Liver (tissue), 9 donors: Measurements from ENCODE around the gene DHDDS. TPM values are rescaled to one million over a fixed set of nuclear protein-coding genes. Genes with fewer than 3 reads are reported as not detected.

Source experiments
- DNase-seq: peaks from one replicate; pipeline ENCODE4 v3.0.0-alpha.2; 2017; ENCODE audit warnings: low spot score
- H3K27ac ChIP-seq, 2 donors: one replicate each; pipeline ENCODE4 v1.7.0; 2013; ENCODE audit warnings: inconsistent platforms in 2 of 2, low read length in 2 of 2, control low read depth in 1 of 2, low read depth in 1 of 2, mild to moderate bottlenecking in 1 of 2
- H3K27me3 ChIP-seq, 4 donors: one replicate each; pipeline versions ENCODE4 v1.6.1 to v1.7.0; 2013; ENCODE audit warnings: low read length in 3 of 4, inconsistent platforms in 1 of 4, mild to moderate bottlenecking in 1 of 4, moderate library complexity in 1 of 4; ENCODE audit not compliant: control insufficient read depth in 4 of 4, insufficient read depth in 4 of 4
- H3K36me3 ChIP-seq, 4 donors: one replicate each; pipeline versions ENCODE4 v1.6.1 to v1.7.0; 2013; ENCODE audit warnings: low read length in 3 of 4, mild to moderate bottlenecking in 3 of 4, low read depth in 1 of 4, moderate library complexity in 1 of 4; ENCODE audit not compliant: control insufficient read depth in 4 of 4, insufficient read depth in 3 of 4
- H3K4me1 ChIP-seq, 4 donors: one replicate each; pipeline versions ENCODE4 v1.6.1 to v1.7.0; 2013; ENCODE audit warnings: low read length in 3 of 4, mild to moderate bottlenecking in 3 of 4, moderate library complexity in 1 of 4; ENCODE audit not compliant: control insufficient read depth in 4 of 4, insufficient read depth in 4 of 4
- H3K4me3 ChIP-seq, 3 donors: one replicate each; pipeline versions ENCODE4 v1.6.1 to v1.7.0; 2013; ENCODE audit warnings: low read length in 3 of 3, control low read depth in 1 of 3, low read depth in 1 of 3, mild to moderate bottlenecking in 1 of 3
- H3K9ac ChIP-seq, 2 donors: one replicate each; pipeline ENCODE4 v1.7.0; 2013; ENCODE audit warnings: low read length in 2 of 2, mild to moderate bottlenecking in 2 of 2, moderate library complexity in 2 of 2, control low read depth in 1 of 2, low read depth in 1 of 2
- H3K9me3 ChIP-seq, 4 donors: one replicate each; pipeline versions ENCODE4 v1.6.1 to v1.7.0; 2013; ENCODE audit warnings: low read length in 3 of 4; ENCODE audit not compliant: control insufficient read depth in 4 of 4
- CTCF ChIP-seq: fragments of 150-350 bp; IDR thresholded peaks from 2 replicates; pipeline ENCODE4 v1.5.1; 2017; ENCODE audit warnings: improper control_type of control experiment, low read depth, low read length; ENCODE audit not compliant: missing input control
- FOXA1 ChIP-seq: IDR thresholded peaks from 2 replicates; pipeline ENCODE4 v1.6.1; 2016; ENCODE audit warnings: antibody characterized with exemption
- FOXA2 ChIP-seq: IDR thresholded peaks from 2 replicates; pipeline ENCODE4 v1.6.1; 2016; ENCODE audit warnings: antibody characterized with exemption
- GABPA ChIP-seq, 2 donors: IDR thresholded peaks in 1 of 2; conservative IDR thresholded peaks in 1 of 2; 2 replicates each; pipeline ENCODE4 v1.6.1; 2016; ENCODE audit warnings: antibody characterized with exemption in 2 of 2, mild to moderate bottlenecking in 1 of 2, moderate library complexity in 1 of 2
- HNF4G ChIP-seq: IDR thresholded peaks from 2 replicates; pipeline ENCODE4 v1.6.1; 2016; ENCODE audit warnings: antibody characterized with exemption
- JUND ChIP-seq, 2 donors: IDR thresholded peaks; 2 replicates each; pipeline ENCODE4 v1.6.1; 2016; ENCODE audit warnings: antibody characterized with exemption in 2 of 2
- NR2F2 ChIP-seq: IDR thresholded peaks from 2 replicates; pipeline ENCODE4 v1.6.1; 2016; ENCODE audit warnings: antibody characterized with exemption
- RAD21 ChIP-seq, 2 donors: IDR thresholded peaks; 2 replicates each; pipeline ENCODE4 v1.6.1; 2016; ENCODE audit warnings: antibody characterized with exemption in 2 of 2, mild to moderate bottlenecking in 2 of 2
- REST ChIP-seq: IDR thresholded peaks from 2 replicates; pipeline ENCODE4 v1.6.1; 2016; ENCODE audit warnings: antibody characterized with exemption, mild to moderate bottlenecking
- RXRA ChIP-seq, 2 donors: IDR thresholded peaks; 2 replicates each; pipeline ENCODE4 v1.6.1; 2017 to 2018; ENCODE audit warnings: antibody characterized with exemption in 2 of 2, mild to moderate bottlenecking in 1 of 2
- SP1 ChIP-seq: IDR thresholded peaks from 2 replicates; pipeline ENCODE4 v1.6.1; 2018; ENCODE audit warnings: antibody characterized with exemption, mild to moderate bottlenecking
- YY1 ChIP-seq: IDR thresholded peaks from 2 replicates; pipeline ENCODE4 v1.6.1; 2016; ENCODE audit warnings: antibody characterized with exemption, mild to moderate bottlenecking
- ZBTB33 ChIP-seq: IDR thresholded peaks from 2 replicates; pipeline ENCODE4 v1.6.1; 2016; ENCODE audit warnings: antibody characterized with exemption
- WGBS: extraction: QIAGEN DNeasy Blood & Tissue Kit; methylation state at CpG from one replicate; pipeline ENCODE4 v1.1.7; 2013; 5-methylcytosine and 5-hydroxymethylcytosine counted together
- polyA plus RNA-seq, 2 donors: library from polyadenylated mRNA; stranded (reverse) in 1 of 2; unstranded in 1 of 2; fragments of 200-250 nt in 1 of 2; fragments of >200 nt in 1 of 2; fragmentation: Nextera tagmentation in 1 of 2; extraction: Ambion mirVana in 1 of 2; gene quantifications; one replicate each; pipeline versions ENCODE4 v1.2.1 to v1.2.3, GENCODE V29; 2013 to 2015
- total RNA-seq, 2 donors: library from RNA; depleted of rRNA; stranded (reverse); fragments of >200 nt; gene quantifications; one replicate each; pipeline ENCODE4 v1.2.3, GENCODE V29; 2014
- donor health status: healthy.
- donor health status: healthy.
- donor health status: healthy.
- donor health status: healthy.
- donor health status: healthy.

The DHDDS gene
- total and polyA plus RNA-seq, 4 donors: 10.6 to 21.7 (median 16.6) TPM

GRCh38 chr1:26389604-26390247, 42.4 kb upstream of the DHDDS start:
- H3K36me3 ChIP-seq: no peaks in the 10 kb centered on the region
- H3K9me3 ChIP-seq: no peaks in the 10 kb centered on the region
- WGBS: 84% methylated on average over 4 of the region's 4 CpGs
- no peaks in the 10 kb centered on the region for H3K27me3 ChIP-seq
- H3K27ac ChIP-seq: no peak overlapping the region
- H3K4me1 ChIP-seq: no peaks in the 10 kb centered on the region
- no peak for TF ChIP-seq YY1
- no peak for TF ChIP-seq FOXA2
- no peak for TF ChIP-seq NR2F2
- TF ChIP-seq RAD21 (IDR thresholded peaks at IDR 0.05): no peak
- no peak for TF ChIP-seq JUND (IDR thresholded peaks at IDR 0.05)
- no peak for TF ChIP-seq SP1
- TF ChIP-seq RXRA (IDR thresholded peaks at IDR 0.05): no peak
- TF ChIP-seq HNF4G: no peak
- no peak for TF ChIP-seq FOXA1
- TF ChIP-seq REST: no peak
- no peak for DNase-seq
- no peak overlapping the region for H3K9ac ChIP-seq
- no peak overlapping the region for H3K4me3 ChIP-seq

GRCh38 chr1:26391450-26391849, 40.7 kb upstream of the DHDDS start:
- DNase-seq: peak; percentile 42
- H3K4me1 ChIP-seq: no peaks in the 10 kb centered on the region
- H3K27me3 ChIP-seq: no peaks in the 10 kb centered on the region
- TF ChIP-seq RAD21 (IDR thresholded peaks at IDR 0.05) (peak; percentile 34 to 40), ZBTB33 (no peak), GABPA (IDR thresholded peaks at IDR 0.05 in 1 of 2, conservative IDR thresholded peaks at IDR 0.05 in 1 of 2) (no peak), JUND (IDR thresholded peaks at IDR 0.05) (no peak), FOXA1 (no peak), CTCF (peak; percentile 20)
- H3K9me3 ChIP-seq: no peaks in the 10 kb centered on the region
- H3K4me3 ChIP-seq: no peak overlapping the region
- no peaks in the 10 kb centered on the region for H3K36me3 ChIP-seq
- H3K9ac ChIP-seq: no peak overlapping the region
- WGBS: 19% methylated on average over 3 of the region's 3 CpGs
- no peak overlapping the region for H3K27ac ChIP-seq
